ENCODE measurements around the gene FRMPD4. TPM values are rescaled to one million over a fixed set of nuclear protein-coding genes. Genes with fewer than 3 reads are reported as not detected.

The FRMPD4 gene
- total RNA-seq, 2 experiments from 2014 or later = not detected

DNA sequence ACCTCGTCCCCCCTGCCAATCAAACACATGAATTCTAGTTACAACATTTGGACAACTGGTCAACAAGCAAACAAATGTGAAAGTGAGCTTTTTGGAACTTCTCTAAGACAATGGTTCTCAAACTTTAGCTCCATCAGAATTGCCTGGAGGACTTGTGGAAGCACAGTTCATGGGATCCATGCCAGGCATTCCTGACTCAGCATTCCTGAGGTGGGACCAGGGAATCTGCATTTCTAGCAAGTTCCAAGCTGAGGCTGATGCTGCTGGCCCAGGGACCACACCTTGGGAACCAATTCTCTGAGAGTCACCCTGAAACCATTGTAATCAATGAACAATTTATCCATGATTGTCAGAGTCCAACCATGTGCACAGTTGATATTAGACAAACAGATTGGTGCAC lies 609.2 kb downstream of the FRMPD4 start:
- H3K9me3 Mint-ChIP-seq = no peaks in the 10 kb centered on the region
- H3K27me3 Mint-ChIP-seq = no peaks in the 10 kb centered on the region
- H3K4me3 Mint-ChIP-seq = no peak overlapping the region
- H3K36me3 Mint-ChIP-seq = no peaks in the 10 kb centered on the region
- H3K27ac Mint-ChIP-seq = no peak overlapping the region
- DNase-seq = no peak
- no peaks in the 10 kb centered on the region for H3K4me1 Mint-ChIP-seq

DNA sequence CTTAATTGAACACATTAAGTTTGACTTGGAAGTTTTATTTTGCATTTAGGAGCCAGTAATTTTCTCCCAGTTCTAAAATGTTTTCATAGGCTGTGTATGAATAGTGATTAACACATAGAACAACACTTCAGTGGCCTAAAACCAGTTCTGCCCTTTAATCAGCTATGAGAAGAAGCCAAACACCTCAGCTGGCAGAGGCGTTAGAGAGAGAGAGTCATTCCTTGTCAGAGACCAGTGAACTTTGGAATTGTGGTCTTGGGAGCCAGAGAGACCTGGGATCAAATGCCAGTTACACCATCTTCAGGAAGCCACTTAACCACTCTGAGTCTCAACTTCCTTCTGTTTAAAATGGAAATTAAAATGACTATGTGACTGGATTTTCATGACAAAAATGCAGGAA lies 613.6 kb downstream of the FRMPD4 start:
- no peaks in the 10 kb centered on the region for H3K9me3 Mint-ChIP-seq
- no peak overlapping the region for H3K4me3 Mint-ChIP-seq
- H3K27ac Mint-ChIP-seq = no peak overlapping the region
- no peaks in the 10 kb centered on the region for H3K4me1 Mint-ChIP-seq
- DNase-seq = no peak
- H3K36me3 Mint-ChIP-seq = no peaks in the 10 kb centered on the region
- H3K27me3 Mint-ChIP-seq = peaks cover 2% of the 10 kb centered on the region

DNA sequence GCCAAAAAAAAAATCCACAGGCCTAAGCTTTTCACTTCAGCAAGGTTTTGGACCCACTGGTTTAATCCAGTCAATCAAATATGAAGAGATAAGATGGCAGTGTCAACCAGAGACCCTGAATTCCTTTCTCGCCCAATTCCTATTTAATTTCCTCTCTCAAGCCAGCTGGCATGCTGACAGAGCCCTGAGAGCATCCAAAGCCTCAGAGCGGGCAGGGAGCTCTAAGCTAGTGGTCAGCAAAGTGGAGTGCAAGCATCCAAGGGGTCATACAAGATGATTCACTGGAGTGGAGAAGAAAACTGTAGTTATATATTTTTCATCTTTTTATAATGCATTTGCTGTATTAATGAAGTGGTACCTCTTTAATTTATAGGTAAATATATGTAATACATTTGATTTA lies 615.1 kb downstream of the FRMPD4 start:
- no peaks in the 10 kb centered on the region for H3K9me3 Mint-ChIP-seq
- no peaks in the 10 kb centered on the region for H3K4me1 Mint-ChIP-seq
- no peak for DNase-seq
- no peak overlapping the region for H3K27ac Mint-ChIP-seq
- no peaks in the 10 kb centered on the region for H3K36me3 Mint-ChIP-seq
- H3K4me3 Mint-ChIP-seq = no peak overlapping the region
- peaks cover 9% of the 10 kb centered on the region for H3K27me3 Mint-ChIP-seq

DNA sequence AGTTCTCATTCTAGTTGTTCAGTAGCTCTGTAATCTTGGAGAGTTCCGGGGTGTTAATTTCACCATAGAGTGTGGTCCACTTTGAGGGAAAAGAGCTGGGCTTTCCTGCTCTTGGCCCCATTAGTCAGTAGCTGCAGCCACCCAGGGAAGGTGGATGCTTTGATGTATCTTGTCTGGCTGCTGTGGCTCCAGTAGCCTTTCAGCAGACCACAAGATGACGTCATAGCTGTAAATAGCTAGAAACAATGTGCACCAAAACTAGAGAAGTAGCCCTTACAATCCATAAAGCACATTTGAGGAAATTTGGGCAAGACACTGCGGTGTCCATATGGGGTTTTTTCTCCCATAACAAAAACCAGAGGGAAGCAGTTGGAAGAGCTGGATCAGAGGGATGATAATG lies 620.0 kb downstream of the FRMPD4 start:
- no peak overlapping the region for H3K27ac Mint-ChIP-seq

DNA sequence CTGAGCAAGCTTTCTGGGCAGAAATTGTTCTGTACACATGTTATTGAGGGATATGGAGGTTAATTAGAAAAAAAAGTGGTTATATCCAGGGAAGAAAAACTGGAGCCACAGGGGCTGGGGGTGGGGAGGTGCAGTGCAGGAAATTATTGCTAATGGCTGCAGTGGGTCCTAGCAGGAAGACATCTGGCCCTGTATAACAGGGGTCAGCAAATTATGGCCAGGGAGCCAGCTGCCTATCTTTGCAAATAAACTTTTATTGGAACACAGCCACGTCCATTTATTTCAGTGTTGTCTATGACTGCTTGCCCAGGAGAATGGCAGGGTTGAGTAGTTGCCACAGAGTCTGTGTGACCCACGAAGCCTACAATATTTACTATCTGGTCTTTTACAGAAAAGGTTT lies 629.6 kb downstream of the FRMPD4 start:
- DNase-seq = no peak
- Mint-ChIP-seq H3K36me3 (no peaks in the 10 kb centered on the region), H3K4me1 (peaks cover 4% of the 10 kb centered on the region), H3K4me3 (no peak overlapping the region), H3K27ac (no peak overlapping the region), H3K9me3 (no peaks in the 10 kb centered on the region), H3K27me3 (peaks cover 15% of the 10 kb centered on the region)

More for the DNA sequence above, 620.0 kb downstream of the FRMPD4 start:
- no peaks in the 10 kb centered on the region for H3K9me3 Mint-ChIP-seq
- no peaks in the 10 kb centered on the region for H3K36me3 Mint-ChIP-seq
- H3K4me1 Mint-ChIP-seq = no peaks in the 10 kb centered on the region
- H3K27me3 Mint-ChIP-seq = peaks cover 13% of the 10 kb centered on the region
- no peak for DNase-seq
- no peak overlapping the region for H3K4me3 Mint-ChIP-seq

DNA sequence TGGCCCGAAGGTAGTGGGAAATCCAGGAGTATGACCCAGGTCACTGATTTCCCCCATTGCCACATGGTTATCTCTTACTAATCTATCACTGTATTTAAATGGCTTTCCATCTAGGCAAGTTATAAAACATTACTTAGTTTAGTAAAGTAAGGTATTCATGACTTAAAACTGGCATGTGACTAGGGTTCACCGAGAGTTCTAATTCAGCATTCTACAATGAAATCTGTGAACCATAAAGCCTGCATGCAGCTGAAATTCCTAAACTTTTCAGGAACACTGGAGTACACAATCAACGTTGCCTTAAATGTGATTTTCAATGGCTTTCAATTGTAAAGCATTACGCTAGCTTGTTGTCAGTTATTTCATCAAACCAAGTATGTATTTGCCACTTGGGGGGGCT lies 630.2 kb downstream of the FRMPD4 start:
- DNase-seq = no peak
- Mint-ChIP-seq H3K4me1 (peaks cover 4% of the 10 kb centered on the region), H3K27me3 (peaks cover 18% of the 10 kb centered on the region), H3K36me3 (no peaks in the 10 kb centered on the region), H3K4me3 (no peak overlapping the region), H3K27ac (no peak overlapping the region), H3K9me3 (no peaks in the 10 kb centered on the region)

DNA sequence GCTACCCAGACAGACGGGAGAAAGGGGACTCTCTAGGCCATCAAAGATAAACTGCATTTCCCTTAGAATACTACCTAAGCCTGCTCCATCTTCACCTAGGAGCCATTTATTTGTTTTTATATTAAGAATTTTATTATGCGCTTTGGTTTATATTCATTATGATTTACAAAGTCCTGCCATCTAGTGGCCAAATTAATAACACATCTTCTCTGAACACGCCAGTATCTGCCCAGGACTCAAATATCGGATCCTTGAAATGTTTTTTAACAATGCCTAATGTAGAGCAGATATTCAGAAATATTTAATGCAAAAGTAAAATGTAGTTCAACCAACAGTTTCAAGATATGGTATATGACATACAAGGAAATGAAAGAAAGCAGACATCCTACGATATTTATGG lies 632.2 kb downstream of the FRMPD4 start:
- no peak overlapping the region for H3K4me3 Mint-ChIP-seq

DNA sequence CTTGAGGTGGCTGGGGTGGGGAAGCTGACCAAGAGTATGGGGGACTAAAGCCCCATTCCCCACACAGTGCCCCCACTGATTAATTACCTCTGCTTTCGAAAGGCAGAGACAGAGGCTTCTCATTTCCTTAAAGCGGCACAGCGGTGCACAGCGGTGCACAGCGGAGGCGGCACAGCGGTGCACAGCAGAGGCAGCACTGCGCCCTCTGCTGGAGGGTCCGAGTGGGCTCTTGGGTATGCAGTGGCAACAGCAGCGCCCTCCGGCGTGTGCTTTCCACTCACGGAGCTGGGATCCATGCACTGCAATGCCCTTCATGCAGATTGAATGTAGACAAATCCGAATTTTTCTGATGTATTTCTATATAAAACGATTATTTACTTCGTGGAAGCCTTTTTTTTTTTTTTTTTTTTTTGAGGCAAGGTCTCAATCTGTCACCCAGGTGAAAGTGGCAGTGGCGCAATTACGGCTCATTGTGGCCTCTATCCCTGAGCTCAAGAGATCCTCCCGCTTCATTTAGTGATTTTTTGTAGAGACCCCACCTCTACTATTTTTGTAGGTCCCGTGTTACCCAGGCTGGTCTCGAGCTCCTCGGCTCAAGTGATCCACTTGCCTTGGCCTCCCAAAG lies 633.3 kb downstream of the FRMPD4 start:
- H3K27ac Mint-ChIP-seq = no peak overlapping the region
- no peak overlapping the region for H3K4me3 Mint-ChIP-seq
- H3K9me3 Mint-ChIP-seq = no peaks in the 10 kb centered on the region
- peaks cover 18% of the 10 kb centered on the region for H3K27me3 Mint-ChIP-seq
- peaks cover 4% of the 10 kb centered on the region for H3K4me1 Mint-ChIP-seq
- H3K36me3 Mint-ChIP-seq = no peaks in the 10 kb centered on the region
- peak; percentile 75 for DNase-seq

More for the DNA sequence above, 632.2 kb downstream of the FRMPD4 start:
- Mint-ChIP-seq H3K9me3 (no peaks in the 10 kb centered on the region), H3K27me3 (peaks cover 18% of the 10 kb centered on the region), H3K4me1 (peaks cover 4% of the 10 kb centered on the region), H3K36me3 (no peaks in the 10 kb centered on the region), H3K27ac (no peak overlapping the region)
- no peak for DNase-seq

Measured in activated naive CD8-positive, alpha-beta T cell treated with anti-CD3 and anti-CD28 coated beads for 36 hours (primary cell).